Spinal cord (tissue), 10 donors: ENCODE data around the gene PPEF2. TPM values are rescaled to one million over a fixed set of nuclear protein-coding genes. Genes with fewer than 3 reads are reported as not detected.

Source experiments
- DNase-seq, 6 donors: peaks; one replicate each; pipeline versions ENCODE4 v3.0.0 to v3.0.0-alpha.2; 2013 to 2015; ENCODE audit warnings: low spot score in 6 of 6, low read depth in 4 of 6
- H3K27ac ChIP-seq: one replicate; pipeline ENCODE4 v1.5.1; 2013; ENCODE audit warnings: low read depth, low read length, control low read depth
- H3K27me3 ChIP-seq: one replicate; pipeline ENCODE4 v1.6.1; 2013; ENCODE audit warnings: low read length; ENCODE audit not compliant: control insufficient read depth, insufficient read depth
- H3K36me3 ChIP-seq: one replicate; pipeline ENCODE4 v1.6.1; 2013; ENCODE audit warnings: low read length; ENCODE audit not compliant: control insufficient read depth, insufficient read depth
- H3K4me1 ChIP-seq: one replicate; pipeline ENCODE4 v1.6.1; 2013; ENCODE audit warnings: low read length; ENCODE audit not compliant: control insufficient read depth, insufficient read depth
- H3K4me3 ChIP-seq: one replicate; pipeline ENCODE4 v1.5.1; 2013; ENCODE audit warnings: low read depth, low read length, control low read depth
- H3K9me3 ChIP-seq: one replicate; pipeline ENCODE4 v1.6.1; 2013; ENCODE audit warnings: low read length; ENCODE audit not compliant: control insufficient read depth, insufficient read depth
- WGBS: methylation state at CpG from one replicate; pipeline ENCODE4 v1.1.5; 2013; ENCODE audit warnings: missing lambda C conversion rate; ENCODE audit not compliant: insufficient coverage; 5-methylcytosine and 5-hydroxymethylcytosine counted together
- polyA plus RNA-seq, 2 donors: library from polyadenylated mRNA; unstranded; fragments of 120-200 nt; gene quantifications; one replicate each; pipeline ENCODE4 v1.2.1, GENCODE V29; 2013; ENCODE audit not compliant: insufficient read length in 2 of 2
- small RNA-seq: library from RNA; depleted of rRNA; stranded (forward); fragments of <200 nt; gene quantifications from one replicate; pipeline ENCODE3, GENCODE V24; 2014; ENCODE audit warnings: low replicate concordance
- total RNA-seq, 2 donors: library from RNA; depleted of rRNA in 1 of 2; stranded (reverse); fragments of 120-200 nt in 1 of 2; fragments of >200 nt in 1 of 2; gene quantifications; one replicate each; pipeline versions ENCODE4 v1.2.3 to v1.2.4, GENCODE V29; 2013 to 2014
- donor health status: healthy.

Gene PPEF2
- total and polyA plus RNA-seq, 4 donors = 0.06 to 0.48 TPM; not detected in 2

GRCh38 chr4:75821216-75821615 lies 81.0 kb downstream of the PPEF2 start:
- Histone ChIP-seq H3K9me3 (no peaks in the 10 kb centered on the region), H3K27me3 (no peaks in the 10 kb centered on the region), H3K4me3 (no peak overlapping the region), H3K27ac (no peak overlapping the region), H3K4me1 (no peaks in the 10 kb centered on the region), H3K36me3 (no peaks in the 10 kb centered on the region)
- no peak for DNase-seq
- WGBS = no CpG with 5 or more reads among the region's 3 CpGs

- H3K27me3 ChIP-seq = no peaks in the 10 kb centered on the region
- WGBS = 38% methylated on average over 1 of the region's 3 CpGs
- DNase-seq = no peak
- no peak overlapping the region for H3K4me3 ChIP-seq
- no peak overlapping the region for H3K27ac ChIP-seq
- no peaks in the 10 kb centered on the region for H3K9me3 ChIP-seq
- H3K36me3 ChIP-seq = peaks cover 4% of the 10 kb centered on the region
- H3K4me1 ChIP-seq = no peaks in the 10 kb centered on the region
These were observed 81.6 kb downstream of the PPEF2 start for GRCh38 chr4:75820676-75821075.

DNA sequence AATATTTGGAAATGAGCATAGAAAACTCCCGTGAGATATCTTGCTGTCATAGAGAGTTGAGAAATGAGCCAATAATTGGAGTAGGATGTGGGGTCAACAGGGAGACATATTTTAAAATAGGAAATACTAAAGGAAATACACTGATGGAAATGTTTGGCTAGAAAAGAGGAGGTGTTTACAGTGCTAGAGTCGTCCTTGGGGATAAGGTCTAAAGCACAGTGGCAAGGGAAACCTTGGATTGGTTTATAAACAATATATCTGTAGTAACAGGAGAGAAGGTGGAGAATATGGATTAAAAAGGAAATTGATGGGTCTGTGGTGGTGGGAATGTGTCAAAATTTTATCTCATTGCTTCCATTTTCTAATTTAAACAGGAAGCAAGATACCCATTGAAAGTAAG lies 82.1 kb downstream of the PPEF2 start:
- H3K4me3 ChIP-seq = no peak overlapping the region

DNA sequence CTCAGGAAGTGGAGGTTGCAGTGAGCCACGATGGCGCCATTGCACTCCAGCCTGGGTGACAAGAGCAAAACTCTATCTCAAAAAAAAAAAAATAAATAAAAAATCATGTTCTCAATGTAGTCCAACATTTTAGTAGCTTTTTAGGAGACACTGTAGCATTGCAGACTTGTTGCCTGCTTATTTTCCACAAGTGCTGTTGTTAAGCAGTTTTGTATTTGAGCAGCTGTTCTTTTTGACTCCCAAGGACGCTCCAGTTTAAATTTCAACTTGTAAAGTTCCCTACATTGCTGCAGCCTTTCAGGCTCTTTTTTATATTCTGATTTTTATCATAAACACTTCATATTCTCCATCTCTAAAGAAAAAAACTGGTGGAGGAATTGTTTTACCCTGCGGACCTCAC lies 83.1 kb downstream of the PPEF2 start:
- WGBS = no CpG with 5 or more reads among the region's 4 CpGs
- DNase-seq = no peak
- no peaks in the 10 kb centered on the region for H3K9me3 ChIP-seq
- H3K4me1 ChIP-seq = no peaks in the 10 kb centered on the region
- no peak overlapping the region for H3K4me3 ChIP-seq
- H3K36me3 ChIP-seq = peaks cover 6% of the 10 kb centered on the region
- H3K27ac ChIP-seq = no peak overlapping the region
- no peaks in the 10 kb centered on the region for H3K27me3 ChIP-seq

More for the DNA sequence above, 82.1 kb downstream of the PPEF2 start:
- WGBS = 58% methylated on average over 2 of the region's 2 CpGs
- no peak overlapping the region for H3K27ac ChIP-seq
- H3K4me1 ChIP-seq = no peaks in the 10 kb centered on the region
- no peaks in the 10 kb centered on the region for H3K9me3 ChIP-seq
- no peak for DNase-seq
- H3K27me3 ChIP-seq = no peaks in the 10 kb centered on the region
- H3K36me3 ChIP-seq = peaks cover 4% of the 10 kb centered on the region

DNA sequence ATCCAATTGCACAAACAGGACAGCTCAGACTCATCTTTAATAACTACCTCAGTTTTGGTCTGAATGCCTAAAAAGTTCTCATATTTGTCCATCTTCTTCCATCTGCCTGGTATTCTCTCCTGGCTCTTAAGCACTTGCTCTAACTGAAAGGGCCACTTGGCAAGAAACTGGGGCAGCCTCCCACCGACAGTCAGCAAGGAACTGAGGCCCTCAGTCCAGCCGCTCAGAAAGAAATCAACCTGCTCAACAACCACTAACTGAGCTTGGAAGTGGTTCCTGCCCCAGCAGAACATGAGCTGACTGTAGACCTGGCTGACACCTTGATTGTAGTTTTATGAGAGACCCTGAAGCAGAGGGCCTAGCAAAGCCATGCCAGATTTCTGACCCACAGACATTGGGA lies 84.4 kb downstream of the PPEF2 start:
- no peaks in the 10 kb centered on the region for H3K9me3 ChIP-seq
- no peak overlapping the region for H3K27ac ChIP-seq
- no peak for DNase-seq
- no peak overlapping the region for H3K4me3 ChIP-seq
- H3K36me3 ChIP-seq = peaks cover 6% of the 10 kb centered on the region
- H3K4me1 ChIP-seq = no peaks in the 10 kb centered on the region
- no peaks in the 10 kb centered on the region for H3K27me3 ChIP-seq
- WGBS = 89% methylated on average over 1 of the region's 2 CpGs

Small RNA genes within 50 kb of the gene (small RNA-seq; reads per million reads assigned to genes)
- not detected for gene RNU2-16P

Other genes with a start within 250 kb of the PPEF2 start
- 100 to 1,000 TPM; 126 to 263 TPM for gene G3BP2, start 229.0 kb downstream of the PPEF2 start, total RNA-seq
- 100 to 1,000 TPM; 135 to 162 TPM for gene G3BP2, start 229.0 kb downstream of the PPEF2 start, polyA plus RNA-seq
- 10 to 100 TPM; 81.6 to 84.2 TPM for gene USO1, start 177.9 kb downstream of the PPEF2 start, total RNA-seq
- gene USO1, start 177.9 kb downstream of the PPEF2 start, polyA plus RNA-seq = 10 to 100 TPM; 39.0 to 41.9 TPM
- 10 to 100 TPM; 11.5 to 23.9 TPM for gene NAAA, start 38.6 kb upstream of the PPEF2 start, total RNA-seq
- gene NAAA, start 38.6 kb upstream of the PPEF2 start, polyA plus RNA-seq = 10 to 100 TPM; 11.9 to 12.8 TPM
- 10 to 100 TPM; 33.6 to 40.6 TPM for gene SDAD1, start 88.5 kb upstream of the PPEF2 start, total RNA-seq
- gene SDAD1, start 88.5 kb upstream of the PPEF2 start, polyA plus RNA-seq = 10 to 100 TPM; 30.5 to 31.0 TPM
- gene CXCL9, start 105.1 kb upstream of the PPEF2 start, total RNA-seq = under 1 TPM; 0.10 to 0.11 TPM
- not detected for gene CXCL9, start 105.1 kb upstream of the PPEF2 start, polyA plus RNA-seq
- gene CXCL10, start 121.0 kb upstream of the PPEF2 start, total RNA-seq = 1 to 10 TPM in 1 of 2 donors, under 1 TPM in 1; 0.28 to 1.9 TPM
- gene CXCL10, start 121.0 kb upstream of the PPEF2 start, polyA plus RNA-seq = not detected
- under 1 TPM in 1 of 2 donors, not detected in 1; 0.69 TPM for gene CXCL11, start 133.6 kb upstream of the PPEF2 start, total RNA-seq
- gene CXCL11, start 133.6 kb upstream of the PPEF2 start, polyA plus RNA-seq = not detected
- gene ART3, start 172.3 kb upstream of the PPEF2 start, total RNA-seq = 1 to 10 TPM; 4.0 to 7.6 TPM
- gene ART3, start 172.3 kb upstream of the PPEF2 start, polyA plus RNA-seq = 1 to 10 TPM; 4.0 to 4.4 TPM
- 10 to 100 TPM; 55.6 to 87.4 TPM for gene NUP54, start 245.9 kb upstream of the PPEF2 start, total RNA-seq
- 10 to 100 TPM; 45.5 to 56.8 TPM for gene NUP54, start 245.9 kb upstream of the PPEF2 start, polyA plus RNA-seq